ENCODE measurements around the gene MVB12B. TPM values are rescaled to one million over a fixed set of nuclear protein-coding genes. Genes with fewer than 3 reads are reported as not detected.

Gene MVB12B
- total and polyA plus RNA-seq, 8 donors, result 2.6 to 6.7 (median 4.0) TPM

DNA sequence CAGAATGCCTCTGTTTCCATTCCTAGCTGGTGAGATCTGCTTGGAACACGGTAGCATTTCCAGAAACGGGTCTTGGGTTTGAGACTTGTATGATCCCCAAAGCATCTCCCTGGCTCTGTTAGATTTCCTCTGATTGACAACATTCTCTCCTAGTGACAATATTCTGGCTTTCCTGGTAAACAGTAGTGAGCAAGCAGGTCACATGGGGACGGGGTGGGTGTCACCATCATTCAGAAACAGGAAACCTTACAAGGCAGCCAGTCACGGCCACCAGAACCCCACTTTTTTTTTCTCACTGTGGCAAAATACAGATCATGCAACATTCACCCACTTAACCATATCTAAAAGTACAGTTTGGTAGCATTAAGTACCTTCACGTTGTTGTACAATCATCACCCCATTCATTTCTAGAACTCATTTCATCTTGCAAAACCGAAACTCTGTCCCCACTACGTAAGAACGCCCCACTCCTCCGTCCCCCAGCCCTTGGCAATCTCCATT lies 197.0 kb downstream of the MVB12B start:
- peak in 2 of 4 donors; percentile 47 to 49 for ATAC-seq
- TF ChIP-seq, protein P1, sequence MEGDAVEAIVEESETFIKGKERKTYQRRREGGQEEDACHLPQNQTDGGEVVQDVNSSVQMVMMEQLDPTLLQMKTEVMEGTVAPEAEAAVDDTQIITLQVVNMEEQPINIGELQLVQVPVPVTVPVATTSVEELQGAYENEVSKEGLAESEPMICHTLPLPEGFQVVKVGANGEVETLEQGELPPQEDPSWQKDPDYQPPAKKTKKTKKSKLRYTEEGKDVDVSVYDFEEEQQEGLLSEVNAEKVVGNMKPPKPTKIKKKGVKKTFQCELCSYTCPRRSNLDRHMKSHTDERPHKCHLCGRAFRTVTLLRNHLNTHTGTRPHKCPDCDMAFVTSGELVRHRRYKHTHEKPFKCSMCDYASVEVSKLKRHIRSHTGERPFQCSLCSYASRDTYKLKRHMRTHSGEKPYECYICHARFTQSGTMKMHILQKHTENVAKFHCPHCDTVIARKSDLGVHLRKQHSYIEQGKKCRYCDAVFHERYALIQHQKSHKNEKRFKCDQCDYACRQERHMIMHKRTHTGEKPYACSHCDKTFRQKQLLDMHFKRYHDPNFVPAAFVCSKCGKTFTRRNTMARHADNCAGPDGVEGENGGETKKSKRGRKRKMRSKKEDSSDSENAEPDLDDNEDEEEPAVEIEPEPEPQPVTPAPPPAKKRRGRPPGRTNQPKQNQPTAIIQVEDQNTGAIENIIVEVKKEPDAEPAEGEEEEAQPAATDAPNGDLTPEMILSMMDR (IDR thresholded peaks at IDR 0.05), result no peak
- Histone ChIP-seq H3K4me3 (no peak overlapping the region), H3K27me3 (peaks cover 0 to 11% (median 4%) of the 10 kb centered on the region in 4 donors), H3K27ac (no peak overlapping the region), H3K9me3 (no peaks in the 10 kb centered on the region), H3K4me1 (no peaks in the 10 kb centered on the region), H3K36me3 (no peaks in the 10 kb centered on the region)
- intact Hi-C loops (cut with DNase I), result no loop called here
- no peak for FAIRE-seq
- 45 to 62% methylated on average over 9 of the region's 9 CpGs for WGBS, 2 donors
- DNase-seq, result peak in 1 of 6 donors; percentile 3

DNA sequence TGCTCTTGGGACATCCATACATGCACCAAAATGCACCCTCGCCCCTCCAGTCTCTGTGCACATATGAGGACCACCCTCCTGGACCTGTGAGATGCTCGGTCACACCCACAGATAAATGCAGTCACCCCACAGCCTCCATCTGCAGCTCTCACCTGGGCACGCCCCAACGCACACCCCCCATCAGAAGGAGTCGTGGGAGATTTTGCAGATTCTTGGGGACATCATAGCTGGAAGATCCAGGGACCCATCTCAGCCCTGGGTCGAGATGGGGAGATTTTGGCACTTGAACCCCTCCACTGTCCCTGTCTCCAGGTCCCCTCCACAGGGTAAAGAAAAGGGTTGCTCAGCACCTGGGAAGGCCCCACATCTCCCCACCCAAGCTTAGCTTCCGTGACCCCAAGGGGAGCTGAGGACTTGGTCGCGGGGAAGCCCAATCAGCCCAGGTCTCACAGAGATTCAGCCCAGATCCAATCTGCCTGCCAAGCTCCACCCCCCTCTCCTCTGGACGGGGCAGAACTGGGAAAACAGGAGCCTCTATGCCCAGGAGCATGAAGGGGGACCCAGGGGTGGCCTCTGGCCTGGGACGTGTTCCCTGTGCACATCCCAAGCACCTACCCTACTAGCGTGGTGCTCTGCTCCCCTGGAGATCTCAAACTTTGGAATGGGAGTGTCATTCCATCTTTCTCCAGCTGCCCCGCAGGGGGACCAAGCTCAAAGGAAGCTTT lies 197.9 kb downstream of the MVB12B start:
- DNase-seq (peak in 1 of 6 donors; percentile 26), FAIRE-seq (no peak), ATAC-seq (no peak)
- TF ChIP-seq, protein P1 (IDR thresholded peaks at IDR 0.05), result no peak
- no peaks in the 10 kb centered on the region for H3K4me1 ChIP-seq
- 54 to 69% methylated on average over 13 of the region's 13 CpGs for WGBS, 2 donors
- H3K4me3 ChIP-seq, result no peak overlapping the region
- no peaks in the 10 kb centered on the region for H3K9me3 ChIP-seq
- intact Hi-C loops (cut with DNase I), result no loop called here
- H3K27me3 ChIP-seq, result peaks cover 0 to 4% (median 0%) of the 10 kb centered on the region in 4 donors
- H3K27ac ChIP-seq, result no peak overlapping the region
- H3K36me3 ChIP-seq, result no peaks in the 10 kb centered on the region

DNA sequence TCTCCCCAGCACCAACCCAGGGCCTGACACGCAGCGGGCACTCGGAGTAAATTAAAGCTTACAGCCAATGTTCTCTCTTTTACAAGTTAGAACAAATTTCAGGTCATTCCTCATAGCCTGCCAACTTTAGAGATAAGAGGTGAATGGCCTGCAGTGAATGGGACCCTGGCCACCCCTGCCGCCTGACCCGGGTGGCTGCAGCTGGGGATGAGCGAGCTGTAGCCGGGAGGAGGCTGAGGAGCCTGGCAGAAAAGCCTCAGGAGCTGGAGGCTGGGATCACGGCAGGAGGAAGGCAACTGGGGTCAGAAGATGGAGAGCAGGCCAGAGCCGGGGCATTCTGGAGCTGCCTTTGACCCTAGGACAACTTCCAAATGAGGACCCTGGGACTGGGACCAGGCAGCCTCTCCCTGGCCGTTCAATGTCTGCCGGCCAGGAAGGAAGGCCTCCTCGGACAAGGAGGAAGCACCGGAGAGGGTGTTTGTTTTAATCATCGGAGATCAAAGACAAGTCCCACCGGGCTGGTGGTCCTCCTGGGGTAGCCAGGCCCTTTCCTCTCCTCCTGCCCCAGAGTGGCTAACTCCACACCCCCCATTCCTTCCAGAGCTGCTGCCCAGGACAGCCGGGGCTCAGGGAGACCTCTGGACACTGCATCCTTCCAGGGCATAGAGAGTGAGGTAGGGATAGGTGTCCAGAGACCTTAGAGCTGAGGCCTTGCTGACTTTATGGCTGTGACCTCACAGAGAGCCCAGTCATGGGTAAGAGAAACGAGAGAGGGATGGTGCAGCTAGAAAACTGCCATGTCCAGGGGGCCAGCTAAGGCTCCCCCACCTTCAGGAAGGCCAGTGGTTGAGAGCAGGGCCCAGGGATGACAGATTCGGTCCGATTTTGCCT lies 199.8 kb downstream of the MVB12B start:
- intact Hi-C loops (cut with DNase I), result no loop called here
- Histone ChIP-seq H3K9me3 (no peaks in the 10 kb centered on the region), H3K4me1 (no peaks in the 10 kb centered on the region), H3K27ac (no peak overlapping the region), H3K27me3 (no peaks in the 10 kb centered on the region), H3K4me3 (no peak overlapping the region), H3K36me3 (no peaks in the 10 kb centered on the region)
- DNase-seq (peak in 1 of 6 donors; percentile 51), ATAC-seq (peak in 1 of 4 donors; percentile 62), FAIRE-seq (no peak)
- TF ChIP-seq, protein P1 (IDR thresholded peaks at IDR 0.05), result no peak
- WGBS, 2 donors, result 62% methylated on average over 18 to 19 of the region's 19 CpGs

DNA sequence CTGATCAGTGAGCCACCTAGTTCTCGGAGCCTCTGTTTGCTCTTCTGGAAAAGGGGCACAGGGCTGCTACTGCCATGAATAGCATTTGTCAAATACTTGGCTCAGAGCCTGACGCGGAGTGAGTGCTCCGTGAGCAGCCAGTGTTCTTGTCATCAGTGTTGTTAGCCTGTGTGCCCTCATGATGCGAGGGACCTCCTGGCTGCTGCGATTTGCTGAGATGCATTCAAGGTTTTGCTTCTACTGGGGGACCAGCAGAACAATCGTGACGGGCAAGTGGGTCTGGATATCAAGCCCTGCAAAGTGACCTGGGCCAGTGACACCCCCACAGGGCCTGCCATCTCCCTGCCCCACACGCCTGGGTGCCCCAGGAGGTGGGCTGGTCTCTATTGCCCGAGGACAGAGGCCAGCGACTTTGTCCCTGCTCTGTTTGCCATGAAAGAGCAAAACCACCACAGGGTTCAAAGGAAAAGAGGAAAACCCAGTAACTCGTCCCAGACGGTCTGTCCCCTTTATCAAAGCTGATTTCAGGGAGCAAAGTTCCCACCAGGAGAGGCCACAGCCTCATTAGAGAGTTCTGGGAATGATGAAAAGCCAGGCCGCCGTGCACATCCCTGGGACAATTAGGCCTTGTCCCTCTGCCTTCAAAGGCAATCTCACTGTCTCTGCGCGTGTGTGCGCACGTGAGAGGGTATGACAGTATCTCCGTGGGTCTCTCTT lies 200.6 kb downstream of the MVB12B start:
- peak in 1 of 6 donors; percentile 40 for DNase-seq
- no peak for FAIRE-seq
- TF ChIP-seq, protein P1 (IDR thresholded peaks at IDR 0.05), result no peak

More for the DNA sequence above, 200.6 kb downstream of the MVB12B start:
- H3K36me3 ChIP-seq, result no peaks in the 10 kb centered on the region
- no peak overlapping the region for H3K4me3 ChIP-seq
- ATAC-seq, result no peak
- H3K4me1 ChIP-seq, result no peaks in the 10 kb centered on the region
- 76 to 81% methylated on average over 20 of the region's 20 CpGs for WGBS, 2 donors
- H3K9me3 ChIP-seq, result no peaks in the 10 kb centered on the region
- intact Hi-C loops (cut with DNase I), result no loop called here
- no peaks in the 10 kb centered on the region for H3K27me3 ChIP-seq
- no peak overlapping the region for H3K27ac ChIP-seq
